ENCODE data around the gene KRTAP10-9.
"Not testable (repeated sequence)": the region's sequence is repeated elsewhere in the genome, so short reads cannot be mapped to it uniquely, and the experiment has no call there.

KRTAP10-9 gene

GRCh38 chr21:44612669-44613229 is 14.1 kb upstream of the KRTAP10-9 start:
- no peak overlapping the region for H3K4me3 ChIP-seq
- H3K27ac ChIP-seq, result no peak overlapping the region

- Histone ChIP-seq H3K27ac (no peak overlapping the region), H3K4me3 (no peak overlapping the region)
Measured at GRCh38 chr21:44613386-44614155, 13.3 kb upstream of the KRTAP10-9 start.

- Histone ChIP-seq H3K4me3 (no peak overlapping the region), H3K27ac (no peak overlapping the region)
Measured at GRCh38 chr21:44614161-44614631, 12.7 kb upstream of the KRTAP10-9 start.

DNA sequence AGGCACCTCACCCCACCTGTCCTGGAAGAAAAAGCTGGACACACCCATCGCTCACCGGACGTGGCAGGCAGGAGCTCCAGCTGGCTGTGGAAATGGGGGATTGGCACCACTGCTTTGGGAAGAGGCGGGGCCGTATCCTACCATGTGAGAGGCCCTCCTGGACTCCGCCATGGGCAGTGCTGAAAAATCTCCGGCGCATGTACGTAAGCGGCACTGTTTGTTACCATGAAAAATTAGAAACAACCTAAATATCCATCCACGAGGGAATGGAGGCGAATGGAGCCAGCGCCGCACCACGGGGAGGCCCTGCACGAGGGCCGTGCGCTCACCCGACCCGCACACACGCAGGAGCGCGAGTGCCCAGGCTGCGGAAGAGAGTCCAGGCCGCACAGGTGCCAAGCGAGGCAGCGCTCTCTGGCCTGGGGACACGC is 11.9 kb upstream of the KRTAP10-9 start:
- Histone ChIP-seq H3K4me3 (no peak overlapping the region), H3K27ac (no peak overlapping the region)

DNA sequence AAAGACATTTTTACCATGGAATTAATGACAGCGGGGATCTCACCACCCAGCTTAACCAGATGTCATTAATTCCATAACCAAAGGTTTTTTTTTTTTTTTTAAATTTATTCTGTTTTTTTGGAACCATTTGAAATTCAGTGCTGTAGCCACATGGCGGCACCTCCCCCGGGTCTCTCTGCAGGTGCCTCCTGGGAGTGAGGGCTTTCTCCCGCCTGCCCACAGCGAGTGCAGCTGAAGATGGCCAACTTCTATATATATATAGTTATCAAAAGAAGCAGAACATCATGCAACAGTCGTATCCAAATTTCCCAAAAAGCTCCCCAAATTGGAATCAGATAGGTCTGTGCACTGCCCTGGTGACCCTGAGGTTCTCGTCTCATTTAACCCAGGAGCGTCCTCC is 11.4 kb upstream of the KRTAP10-9 start:
- no peak overlapping the region for H3K27ac ChIP-seq
- no peak overlapping the region for H3K4me3 ChIP-seq

- Histone ChIP-seq H3K27ac (no peak overlapping the region), H3K4me3 (no peak overlapping the region)
Measured at GRCh38 chr21:44615911-44616590, 10.8 kb upstream of the KRTAP10-9 start.

- H3K4me3 ChIP-seq, result no peak overlapping the region
- H3K27ac ChIP-seq, result no peak overlapping the region
Measured at GRCh38 chr21:44616591-44616926, 10.3 kb upstream of the KRTAP10-9 start.

DNA sequence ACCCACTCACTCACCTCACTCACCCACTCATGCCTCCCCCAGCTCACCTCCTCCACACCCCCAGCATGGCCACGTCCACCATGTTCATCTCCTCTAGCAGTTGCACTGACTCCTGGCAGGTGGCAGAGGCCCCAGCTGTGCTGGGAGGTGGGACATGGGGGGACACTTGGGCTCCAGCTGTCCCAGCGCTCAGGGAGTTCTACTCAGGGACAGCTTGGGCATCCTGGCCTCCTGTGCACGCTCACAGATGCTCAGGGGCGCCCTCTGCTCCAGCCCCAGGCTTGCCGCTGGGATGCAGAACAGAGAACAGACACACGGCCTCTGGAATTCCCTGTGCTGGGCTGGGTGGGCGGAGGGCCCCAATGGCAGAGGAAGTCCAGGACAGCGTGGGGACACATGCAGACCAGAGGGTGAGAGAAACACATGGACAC is 9.8 kb upstream of the KRTAP10-9 start:
- Histone ChIP-seq H3K27ac (no peak overlapping the region), H3K4me3 (no peak overlapping the region)

GRCh38 chr21:44618504-44618903 is 8.4 kb upstream of the KRTAP10-9 start:
- Histone ChIP-seq H3K4me3 (no peak overlapping the region), H3K27ac (peak overlapping the region in 8 of 21 experiments; percentile 2 to 80 (median 48))

- H3K27ac ChIP-seq, result peak overlapping the region in 8 of 21 experiments; percentile 2 to 80 (median 48)
- no peak overlapping the region for H3K4me3 ChIP-seq
Measured at GRCh38 chr21:44618909-44619308, 8.0 kb upstream of the KRTAP10-9 start.

DNA sequence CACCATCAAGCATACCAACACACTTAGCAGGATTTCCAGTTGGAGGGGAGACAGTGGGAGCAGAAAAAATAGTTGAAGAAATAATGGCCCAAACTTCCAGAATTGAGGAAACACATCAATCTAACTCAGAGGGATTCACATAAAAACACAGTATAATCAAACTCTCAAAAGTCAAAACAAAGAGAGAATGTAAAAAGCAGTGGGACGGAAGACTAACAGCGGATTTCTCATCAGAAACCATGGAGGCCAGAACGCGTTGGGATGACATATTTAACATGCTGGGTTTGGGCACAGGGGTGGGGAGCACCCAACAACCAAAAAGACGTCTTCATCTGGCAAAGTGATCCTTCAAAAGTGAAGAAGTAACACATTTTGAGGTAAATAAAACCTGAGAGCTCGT is 7.0 kb upstream of the KRTAP10-9 start:
- Histone ChIP-seq H3K27ac (no peak overlapping the region), H3K4me3 (no peak overlapping the region)

DNA sequence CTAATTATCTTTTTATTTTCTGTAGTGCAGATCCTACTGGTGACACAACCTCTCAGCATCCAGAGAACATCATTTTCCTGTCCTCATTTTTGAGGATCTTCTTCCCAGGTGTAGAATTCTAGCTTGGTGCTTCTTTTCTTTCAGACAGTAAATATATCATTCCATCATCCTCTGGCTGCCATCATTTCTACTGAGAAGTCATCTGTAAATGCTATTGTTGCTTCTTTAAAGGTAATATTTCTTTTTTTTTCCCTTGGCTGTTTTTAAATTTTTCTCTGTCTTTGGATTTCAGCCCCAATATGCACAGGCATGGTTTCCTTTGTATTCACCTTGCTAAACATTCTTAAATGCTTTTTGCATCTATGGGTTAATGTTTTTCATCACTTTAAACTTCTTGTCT is 3.3 kb upstream of the KRTAP10-9 start:
- no peak overlapping the region for H3K27ac ChIP-seq
- no peak overlapping the region for H3K4me3 ChIP-seq

DNA sequence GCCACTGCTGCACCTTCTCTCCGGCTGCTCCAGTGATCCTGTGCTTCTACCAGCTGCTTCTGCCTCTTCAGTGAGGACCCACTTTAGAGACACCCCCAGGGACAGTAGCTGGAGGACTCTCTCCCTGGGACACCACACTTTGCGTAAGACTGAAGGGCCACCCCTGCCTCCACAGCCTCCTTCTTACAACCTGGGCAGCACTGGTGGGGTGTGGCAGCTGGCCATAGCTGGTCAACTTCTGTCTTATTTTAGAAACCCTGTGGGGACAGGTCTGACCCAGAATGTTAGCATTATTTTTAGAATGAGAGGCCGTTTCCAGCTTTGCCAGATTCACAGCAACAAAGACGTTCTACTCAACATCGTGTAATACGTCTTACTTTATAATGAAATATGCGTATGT is 1.1 kb upstream of the KRTAP10-9 start:
- no peak overlapping the region for H3K27ac ChIP-seq
- H3K4me3 ChIP-seq, result no peak overlapping the region

DNA sequence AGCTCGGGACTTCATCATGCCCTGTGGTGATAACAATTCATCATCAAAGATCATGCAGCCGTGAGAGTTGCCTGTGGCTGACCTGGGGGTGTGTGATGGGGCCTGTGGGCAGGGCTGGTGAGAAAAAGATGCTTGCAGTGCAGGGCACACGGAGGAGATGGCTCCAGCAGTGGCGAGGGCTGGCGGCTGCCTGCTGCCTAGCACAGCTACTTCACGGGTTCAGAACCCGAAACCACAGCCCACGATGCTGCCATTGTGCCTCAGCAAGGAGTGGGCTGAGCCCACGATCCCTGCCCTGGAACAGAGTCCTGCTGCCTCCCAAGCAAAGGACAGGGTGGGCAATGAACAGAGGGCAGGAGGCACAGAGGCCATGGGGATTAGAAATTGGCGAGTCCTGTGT is 631 bp upstream of the KRTAP10-9 start:
- no peak overlapping the region for H3K27ac ChIP-seq
- H3K4me3 ChIP-seq, result no peak overlapping the region

DNA sequence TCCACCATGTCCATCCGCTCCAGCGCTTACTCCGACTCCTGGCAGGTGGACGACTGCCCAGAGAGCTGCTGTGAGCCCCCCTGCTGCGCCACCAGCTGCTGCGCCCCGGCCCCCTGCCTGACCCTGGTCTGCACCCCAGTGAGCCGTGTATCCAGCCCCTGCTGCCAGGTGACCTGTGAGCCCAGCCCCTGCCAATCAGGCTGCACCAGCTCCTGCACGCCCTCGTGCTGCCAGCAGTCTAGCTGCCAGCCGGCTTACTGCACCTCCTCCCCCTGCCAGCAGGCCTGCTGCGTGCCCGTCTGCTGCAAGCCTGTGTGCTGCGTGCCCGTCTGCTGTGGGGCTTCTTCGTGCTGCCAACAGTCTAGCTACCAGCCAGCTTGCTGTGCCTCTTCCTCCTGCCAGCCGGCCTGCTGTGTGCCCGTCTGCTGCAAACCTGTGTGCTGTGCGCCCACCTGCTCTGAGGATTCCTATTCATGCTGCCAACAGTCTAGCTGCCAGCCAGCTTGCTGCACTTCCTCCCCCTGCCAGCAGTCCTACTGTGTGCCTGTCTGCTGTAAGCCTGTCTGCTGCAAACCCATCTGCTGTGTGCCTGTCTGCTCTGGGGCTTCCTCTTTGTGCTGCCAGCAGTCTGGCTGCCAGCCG is 409 bp downstream of the KRTAP10-9 start:
- not testable (repeated sequence) for H3K4me3 ChIP-seq, H3K27ac ChIP-seq

- not testable (repeated sequence) for H3K4me3 ChIP-seq, H3K27ac ChIP-seq
Measured at GRCh38 chr21:44627831-44628233, 939 bp downstream of the KRTAP10-9 start.

DNA sequence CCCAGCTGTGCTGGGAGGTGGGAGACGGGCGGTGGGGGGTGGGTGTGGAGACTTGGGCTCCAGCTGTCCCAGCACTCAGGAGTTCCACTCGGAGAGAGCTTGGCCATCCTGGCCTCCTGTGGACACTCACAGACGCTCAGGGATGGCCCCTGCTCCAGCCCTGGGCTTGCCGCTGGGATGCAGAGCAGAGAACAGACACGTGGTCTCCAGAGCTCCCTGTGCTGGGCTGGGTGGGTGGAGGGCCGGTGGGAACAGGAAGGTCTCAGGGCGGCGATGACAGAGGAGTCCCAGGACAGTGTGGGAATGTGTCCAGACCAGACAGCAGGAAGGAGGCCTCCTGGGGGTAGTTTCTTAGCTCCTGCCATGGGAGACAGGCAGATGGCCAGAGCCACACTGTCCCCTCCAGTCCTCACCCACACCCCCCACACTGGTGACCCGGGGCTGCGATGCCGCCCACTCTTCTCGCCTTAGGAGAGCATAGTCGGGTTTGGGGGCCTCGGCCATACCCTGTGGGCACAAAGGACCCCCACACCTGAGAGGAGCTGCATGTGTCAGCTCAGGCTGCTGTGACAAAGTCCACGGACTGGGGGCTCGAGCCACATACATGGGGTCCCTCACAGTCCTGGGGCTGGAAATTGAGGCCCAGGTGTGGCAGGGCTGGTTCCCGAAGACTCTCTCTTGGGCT is 2.0 kb downstream of the KRTAP10-9 start:
- Histone ChIP-seq H3K4me3 (no peak overlapping the region), H3K27ac (no peak overlapping the region)

DNA sequence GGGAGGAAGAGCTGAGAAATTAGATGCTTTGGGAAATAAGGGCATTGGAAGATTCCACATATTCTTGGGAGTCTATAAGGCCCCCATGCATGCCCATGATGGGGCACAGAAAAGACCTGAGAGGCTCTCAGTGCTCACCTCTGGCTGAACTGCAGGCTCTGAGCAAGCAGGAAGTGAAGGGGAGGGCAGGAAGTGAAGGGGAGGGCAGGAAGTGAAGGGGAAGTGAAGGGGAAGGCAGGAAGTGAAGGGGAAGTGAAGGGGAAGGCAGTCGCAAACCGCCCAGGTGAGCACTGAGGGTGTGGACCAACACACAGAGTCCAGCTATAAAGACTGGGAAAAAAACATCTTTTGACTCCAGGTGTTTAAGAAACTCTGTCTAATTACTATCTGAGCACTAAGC is 3.5 kb downstream of the KRTAP10-9 start:
- Histone ChIP-seq H3K4me3 (no peak overlapping the region), H3K27ac (no peak overlapping the region)

GRCh38 chr21:44632067-44632466 is 5.2 kb downstream of the KRTAP10-9 start:
- Histone ChIP-seq H3K27ac (no peak overlapping the region), H3K4me3 (no peak overlapping the region)
